CD8-positive, alpha-beta memory T cell (primary cell): ENCODE results near the gene SSBP1. TPM values are rescaled to one million over a fixed set of nuclear protein-coding genes. Genes with fewer than 3 reads are reported as not detected.

Experiments
- CTCF ChIA-PET: fragments of 350-600 bp; sonication (Branson Sonifier 250); formaldehyde crosslinking; loops from one replicate; lab custom pipeline; 2021; ENCODE audit warnings: antibody characterized with exemption; lab: Charles Lee
- POLR2A ChIA-PET: fragments of 350-600 bp; sonication (Branson Sonifier 250); formaldehyde crosslinking; loops from one replicate; lab custom pipeline; 2021; ENCODE audit warnings: antibody characterized with exemption; lab: Charles Lee
- DNase-seq, 5 donors: peaks; one replicate each; pipeline versions ENCODE4 v3.0.0 to v3.0.0-alpha.2; 2020 to 2022; ENCODE audit warnings: mixed read lengths in 1 of 5
- H3K27ac ChIP-seq: one replicate; pipeline ENCODE4 v1.7.0; 2013; ENCODE audit warnings: low read depth, mild to moderate bottlenecking, low read length, moderate library complexity
- H3K27me3 ChIP-seq: 2 replicates; pipeline ENCODE4 v1.7.0; 2013; ENCODE audit warnings: low read length, mild to moderate bottlenecking; ENCODE audit not compliant: insufficient read depth, poor library complexity, severe bottlenecking
- H3K36me3 ChIP-seq: 2 replicates; pipeline ENCODE4 v1.7.0; 2013; ENCODE audit warnings: mild to moderate bottlenecking, low read length, moderate library complexity; ENCODE audit not compliant: insufficient read depth
- H3K4me1 ChIP-seq: 2 replicates; pipeline ENCODE4 v1.7.0; 2013; ENCODE audit warnings: mild to moderate bottlenecking, low read length, moderate library complexity; ENCODE audit not compliant: insufficient read depth
- H3K4me3 ChIP-seq: 2 replicates; pipeline ENCODE4 v1.7.0; 2013; ENCODE audit warnings: mild to moderate bottlenecking, low read length
- H3K9me3 ChIP-seq: 2 replicates; pipeline ENCODE4 v1.7.0; 2013; ENCODE audit warnings: mild to moderate bottlenecking, low read length
- H3K27ac Mint-ChIP-seq, 8 donors: one replicate each; pipeline ENCODE4 v1.8.0; 2020 to 2021; ENCODE audit warnings: mixed read lengths in 8 of 8, mild to moderate bottlenecking in 6 of 8, inconsistent platforms in 3 of 8, moderate library complexity in 3 of 8
- H3K27me3 Mint-ChIP-seq, 2 donors: one replicate each; pipeline ENCODE4 v1.8.0; 2020 to 2021; ENCODE audit warnings: mixed read lengths in 2 of 2, mild to moderate bottlenecking in 1 of 2, moderate library complexity in 1 of 2
- H3K36me3 Mint-ChIP-seq, 3 donors: one replicate each; pipeline ENCODE4 v1.8.0; 2020 to 2021; ENCODE audit warnings: mixed read lengths in 3 of 3, inconsistent platforms in 1 of 3, mild to moderate bottlenecking in 1 of 3
- H3K4me1 Mint-ChIP-seq, 3 donors: one replicate each; pipeline ENCODE4 v1.8.0; 2020 to 2021; ENCODE audit warnings: mixed read lengths in 3 of 3, inconsistent platforms in 1 of 3, mild to moderate bottlenecking in 1 of 3
- H3K4me3 Mint-ChIP-seq, 7 donors: one replicate each; pipeline ENCODE4 v1.8.0; 2020 to 2021; ENCODE audit warnings: mixed read lengths in 7 of 7, mild to moderate bottlenecking in 6 of 7, moderate library complexity in 4 of 7, inconsistent platforms in 2 of 7
- H3K9me3 Mint-ChIP-seq, 5 donors: one replicate each; pipeline ENCODE4 v1.8.0; 2020 to 2022; ENCODE audit warnings: mixed read lengths in 5 of 5, mild to moderate bottlenecking in 3 of 5, moderate library complexity in 2 of 5, inconsistent platforms in 1 of 5
- polyA plus RNA-seq: library from polyadenylated mRNA; unstranded; fragments of 300-500 nt; fragmentation: Illumina TruSeq; gene quantifications from one replicate; pipeline ENCODE4 v1.2.3, GENCODE V29; 2021
- total RNA-seq, 2 experiments: library from RNA; stranded (reverse); gene quantifications; one replicate each; pipeline ENCODE4 v1.2.3, GENCODE V29; 2021

SSBP1 gene
- total and polyA plus RNA-seq, 3 experiments from 2014 or later, result 284 to 331 (median 291) TPM

DNA sequence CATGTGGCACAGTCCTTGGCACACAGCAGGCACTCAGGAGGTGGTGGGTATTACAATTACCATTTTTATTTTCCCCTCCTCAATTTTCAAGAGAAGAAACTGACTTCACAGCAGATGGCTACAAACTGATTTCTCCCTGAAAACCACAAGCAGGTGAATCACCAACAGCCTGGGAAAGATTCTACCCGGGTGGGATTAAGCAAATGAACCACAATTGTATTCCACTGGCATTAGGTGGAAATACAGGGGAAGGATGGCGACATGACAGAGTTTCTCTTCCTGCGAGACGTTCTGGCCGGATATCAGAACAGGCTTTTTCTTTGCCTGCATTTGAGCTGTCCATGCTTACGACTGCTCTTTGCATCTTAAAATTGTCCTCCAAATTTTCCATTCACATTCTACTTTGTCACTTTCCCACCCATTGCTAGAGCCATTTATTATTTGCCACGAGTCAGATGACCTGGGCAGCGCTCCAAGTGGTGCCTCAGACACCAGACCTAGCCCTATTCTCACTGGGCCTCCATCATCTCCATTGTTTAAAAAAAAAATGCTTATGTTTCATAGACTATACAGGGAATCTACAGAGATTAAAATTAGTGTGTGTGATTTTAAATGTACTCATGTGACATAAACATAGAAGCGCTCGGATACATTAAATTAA lies 40.8 kb upstream of the SSBP1 start:
- no peaks in the 10 kb centered on the region for H3K36me3 ChIP-seq
- peaks cover 30% of the 10 kb centered on the region for H3K4me1 ChIP-seq
- Mint-ChIP-seq H3K4me1 (peaks cover 65 to 84% (median 78%) of the 10 kb centered on the region in 3 donors), H3K27me3 (peaks cover 0 to under 1% of the 10 kb centered on the region in 2 donors), H3K27ac (peak overlapping the region in 4 of 8 donors; percentile 23 to 89 (median 68)), H3K36me3 (peaks cover 0 to 27% (median 11%) of the 10 kb centered on the region in 3 donors), H3K4me3 (peak overlapping the region in 1 of 7 donors; percentile 42), H3K9me3 (no peaks in the 10 kb centered on the region)
- no peak overlapping the region for H3K27ac ChIP-seq
- no peak overlapping the region for H3K4me3 ChIP-seq
- CTCF ChIA-PET, result no interaction called here
- POLR2A ChIA-PET, result no interaction called here
- H3K27me3 ChIP-seq, result no peaks in the 10 kb centered on the region
- DNase-seq, result no peak
- no peaks in the 10 kb centered on the region for H3K9me3 ChIP-seq

- Mint-ChIP-seq H3K27me3 (peaks cover 2 to 3% of the 10 kb centered on the region in 2 donors), H3K36me3 (peaks cover 0 to 27% (median 11%) of the 10 kb centered on the region in 3 donors), H3K4me3 (peak overlapping the region in 3 of 7 donors; percentile 1 to 62 (median 42)), H3K4me1 (peaks cover 61 to 78% (median 75%) of the 10 kb centered on the region in 3 donors), H3K9me3 (no peaks in the 10 kb centered on the region), H3K27ac (peak overlapping the region in 5 of 8 donors; percentile 7 to 77 (median 49))
- H3K27me3 ChIP-seq, result no peaks in the 10 kb centered on the region
- no peak overlapping the region for H3K4me3 ChIP-seq
- ChIA-PET CTCF (interaction anchor here (1.0 kb wide), 1 partner anchor 39 kb away, joined by 5 read pairs; no protein-coding TSS in a partner anchor), POLR2A (no interaction called here)
- DNase-seq, result no peak
- H3K9me3 ChIP-seq, result no peaks in the 10 kb centered on the region
- no peak overlapping the region for H3K27ac ChIP-seq
- no peaks in the 10 kb centered on the region for H3K36me3 ChIP-seq
- H3K4me1 ChIP-seq, result peaks cover 34% of the 10 kb centered on the region
These were observed 39.7 kb upstream of the SSBP1 start for GRCh38 chr7:141698247-141699015.

DNA sequence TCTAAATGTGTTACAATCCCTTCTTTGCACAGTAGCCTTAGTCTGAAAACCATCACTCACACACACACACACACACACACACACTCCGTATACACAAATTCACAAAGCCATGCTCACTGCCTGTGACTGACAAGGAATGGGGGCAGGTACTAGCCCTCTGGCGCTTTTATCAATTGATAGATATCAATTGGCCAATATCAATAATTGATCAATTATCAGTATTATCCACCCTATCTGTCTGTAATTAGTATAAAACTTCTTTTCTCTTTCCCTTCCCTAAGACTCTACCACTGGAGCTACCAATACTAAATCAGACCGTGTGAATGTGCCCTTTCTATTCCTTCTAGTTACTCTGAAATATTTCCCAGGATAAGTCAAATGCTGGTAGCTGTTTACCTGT lies 38.3 kb upstream of the SSBP1 start:
- H3K27me3 Mint-ChIP-seq, result peaks cover 3 to 4% of the 10 kb centered on the region in 2 donors
- H3K4me1 Mint-ChIP-seq, result peaks cover 53 to 69% (median 67%) of the 10 kb centered on the region in 3 donors
- H3K27ac ChIP-seq, result no peak overlapping the region
- no peaks in the 10 kb centered on the region for H3K9me3 ChIP-seq
- peak overlapping the region; percentile 87 to 93 (median 91) for H3K4me3 Mint-ChIP-seq
- no peak for DNase-seq
- no peaks in the 10 kb centered on the region for H3K36me3 ChIP-seq
- no peak overlapping the region for H3K4me3 ChIP-seq
- ChIA-PET POLR2A (no interaction called here), CTCF (interaction anchor here (2.5 to 4.1 kb wide), 2 partner anchors 38 to 45 kb away, joined by 10 to 29 read pairs; partner anchors contain the start of gene SSBP1)
- peak overlapping the region; percentile 4 to 97 (median 70) for H3K27ac Mint-ChIP-seq
- no peaks in the 10 kb centered on the region for H3K27me3 ChIP-seq
- peaks cover 0 to 24% (median 8%) of the 10 kb centered on the region in 3 donors for H3K36me3 Mint-ChIP-seq
- peaks cover 34% of the 10 kb centered on the region for H3K4me1 ChIP-seq
- no peaks in the 10 kb centered on the region for H3K9me3 Mint-ChIP-seq

GRCh38 chr7:141700296-141700847 lies 37.8 kb upstream of the SSBP1 start:
- Histone ChIP-seq H3K9me3 (no peaks in the 10 kb centered on the region), H3K4me1 (peaks cover 34% of the 10 kb centered on the region), H3K36me3 (no peaks in the 10 kb centered on the region), H3K4me3 (peak overlapping the region; percentile 68), H3K27me3 (no peaks in the 10 kb centered on the region), H3K27ac (no peak overlapping the region)
- peak overlapping the region; percentile 4 to 97 (median 82) for H3K27ac Mint-ChIP-seq
- peaks cover 0 to 21% (median 8%) of the 10 kb centered on the region in 3 donors for H3K36me3 Mint-ChIP-seq
- POLR2A ChIA-PET, result interaction anchor here (2.7 kb wide), 1 partner anchor 38 kb away, joined by 22 read pairs; the partner anchor contains the start of gene SSBP1
- CTCF ChIA-PET, result interaction anchor here (1.6 to 4.1 kb wide), 3 partner anchors 9 to 45 kb away, joined by 5 to 29 read pairs (median 10); partner anchors contain the start of gene SSBP1
- peaks cover 3 to 4% of the 10 kb centered on the region in 2 donors for H3K27me3 Mint-ChIP-seq
- H3K4me3 Mint-ChIP-seq, result peak overlapping the region; percentile 87 to 93 (median 91)
- DNase-seq, result no peak
- H3K9me3 Mint-ChIP-seq, result no peaks in the 10 kb centered on the region
- H3K4me1 Mint-ChIP-seq, result peaks cover 48 to 64% (median 62%) of the 10 kb centered on the region in 3 donors

GRCh38 chr7:141700848-141701371 lies 37.2 kb upstream of the SSBP1 start:
- ChIA-PET CTCF (interaction anchor here (0.9 to 4.1 kb wide), 4 partner anchors 9 to 46 kb away, joined by 3 to 29 read pairs (median 8); partner anchors contain the start of gene SSBP1), POLR2A (interaction anchor here (0.6 to 2.7 kb wide), 3 partner anchors 13 to 37 kb away, joined by 3 to 22 read pairs (median 4); partner anchors contain the start of gene SSBP1)
- peaks cover 0 to 16% (median 8%) of the 10 kb centered on the region in 3 donors for H3K36me3 Mint-ChIP-seq
- peaks cover 3 to 4% of the 10 kb centered on the region in 2 donors for H3K27me3 Mint-ChIP-seq
- peak overlapping the region; percentile 68 for H3K4me3 ChIP-seq
- peak in 2 of 5 donors; percentile 11 to 13 for DNase-seq
- peak overlapping the region in 7 of 8 donors; percentile 67 to 97 (median 84) for H3K27ac Mint-ChIP-seq
- peaks cover 47 to 59% (median 57%) of the 10 kb centered on the region in 3 donors for H3K4me1 Mint-ChIP-seq
- H3K27me3 ChIP-seq, result no peaks in the 10 kb centered on the region
- peaks cover 34% of the 10 kb centered on the region for H3K4me1 ChIP-seq
- peak overlapping the region; percentile 39 for H3K27ac ChIP-seq
- H3K36me3 ChIP-seq, result no peaks in the 10 kb centered on the region
- no peaks in the 10 kb centered on the region for H3K9me3 ChIP-seq
- H3K9me3 Mint-ChIP-seq, result no peaks in the 10 kb centered on the region
- H3K4me3 Mint-ChIP-seq, result peak overlapping the region; percentile 87 to 93 (median 91)

DNA sequence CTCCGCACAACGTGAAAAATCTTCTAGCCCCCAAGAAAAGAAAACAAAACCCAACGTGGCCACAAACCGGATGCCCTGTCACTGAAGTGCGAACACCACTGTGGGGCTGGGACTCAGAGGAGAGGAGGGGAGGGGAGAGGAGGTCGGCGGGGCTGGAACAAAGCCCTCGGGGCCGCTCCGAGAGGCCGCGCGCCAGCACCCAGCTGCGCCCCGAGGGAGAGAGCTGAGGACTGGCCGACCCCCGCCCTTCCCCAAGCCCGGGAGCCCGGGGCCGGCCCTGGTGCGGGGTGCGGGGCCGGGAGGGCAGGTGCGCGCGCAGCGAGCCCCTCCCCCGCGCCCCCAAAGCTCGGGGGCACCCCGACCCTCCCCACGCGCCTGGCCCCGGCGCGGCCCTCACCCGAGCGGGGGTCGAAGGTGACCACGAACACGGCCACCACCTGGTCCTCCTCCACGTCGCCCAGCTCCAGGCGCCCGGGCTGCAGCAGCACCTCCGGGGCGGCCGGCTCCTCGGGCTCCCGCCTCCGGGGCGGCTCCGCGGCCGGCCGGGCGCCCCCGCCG lies 36.6 kb upstream of the SSBP1 start:
- Mint-ChIP-seq H3K27ac (peak overlapping the region; percentile 81 to 97 (median 89)), H3K27me3 (peaks cover 3 to 4% of the 10 kb centered on the region in 2 donors), H3K4me1 (peaks cover 44 to 52% (median 50%) of the 10 kb centered on the region in 3 donors), H3K9me3 (no peaks in the 10 kb centered on the region), H3K36me3 (peaks cover 0 to 13% (median 5%) of the 10 kb centered on the region in 3 donors), H3K4me3 (peak overlapping the region; percentile 87 to 93 (median 91))
- Histone ChIP-seq H3K4me1 (peaks cover 34% of the 10 kb centered on the region), H3K9me3 (no peaks in the 10 kb centered on the region), H3K4me3 (peak overlapping the region; percentile 38), H3K27ac (peak overlapping the region; percentile 53), H3K27me3 (no peaks in the 10 kb centered on the region), H3K36me3 (no peaks in the 10 kb centered on the region)
- ChIA-PET CTCF (interaction anchor here (0.9 to 4.1 kb wide), 4 partner anchors 8 to 47 kb away, joined by 3 to 29 read pairs (median 8); partner anchors contain the start of gene SSBP1), POLR2A (interaction anchor here (0.6 to 2.7 kb wide), 3 partner anchors 14 to 36 kb away, joined by 3 to 22 read pairs (median 4); partner anchors contain the start of gene SSBP1)
- peak; percentile 74 to 88 (median 83) for DNase-seq
